Measurements from ENCODE around the gene B4GALT2.

GRCh38 chr1:43938383-43938782 is 40.6 kb upstream of the B4GALT2 start:
- no peak for TF ChIP-seq EZH2 (IDR thresholded peaks at IDR 0.05; ENCODE audit: borderline replicate concordance, low read depth, low read length, poor library complexity, severe bottlenecking)
- no peak for TF ChIP-seq CTCF (conservative IDR thresholded peaks at IDR 0.05; ENCODE audit: low read depth, low read length)
